ENCODE measurements around the gene PAQR9.

GRCh38 chr3:143001034-143001368 lies 37.5 kb upstream of the PAQR9 start:
- TF ChIP-seq CTCF (IDR thresholded peaks at IDR 0.05), result no peak
- no peak for TF ChIP-seq POLR2AphosphoS5 (IDR thresholded peaks at IDR 0.05)
- TF ChIP-seq POLR2A (IDR thresholded peaks at IDR 0.05), result peak in 1 of 4 donors; percentile 18

Measured in stomach (tissue), 4 donors.